ENCODE data around the gene FAM210B. TPM values are rescaled to one million over a fixed set of nuclear protein-coding genes. Genes with fewer than 3 reads are reported as not detected.

Gene FAM210B
- total and polyA plus RNA-seq, 10 donors, result 9.4 to 48.4 (median 27.9) TPM

GRCh38 chr20:56412949-56413348 is 54.2 kb downstream of the FAM210B start:
- Histone ChIP-seq H3K9me3 (no peaks in the 10 kb centered on the region), H3K4me3 (peak overlapping the region in 7 of 8 donors; percentile 30 to 67 (median 34)), H3K27me3 (replicated peaks in 1 of 7) (no peaks in the 10 kb centered on the region), H3K27ac (peak overlapping the region; percentile 71 to 92 (median 86)), H3K4me1 (peaks cover 18 to 94% (median 64%) of the 10 kb centered on the region in 6 donors), H3K36me3 (peaks cover 0 to 21% (median 5%) of the 10 kb centered on the region in 6 donors)
- DNase-seq, result no peak
- WGBS, 5 donors, result 84 to 93% (median 88%) methylated on average over 3 of the region's 3 CpGs
- TF ChIP-seq POLR2AphosphoS5 (IDR thresholded peaks at IDR 0.05), result no peak
- TF ChIP-seq CTCF (IDR thresholded peaks at IDR 0.05 in 8 of 11, conservative IDR thresholded peaks at IDR 0.05 in 3 of 11), result no peak
- no peak for TF ChIP-seq POLR2A (IDR thresholded peaks at IDR 0.05)
- intact Hi-C loops (cut with DNase I; ENCODE audit: low total_unique reads), result no loop called here

- Histone ChIP-seq H3K4me3 (peak overlapping the region in 2 of 8 donors; percentile 25 to 40), H3K36me3 (peaks cover 0 to 8% (median 0%) of the 10 kb centered on the region in 6 donors), H3K27ac (peak overlapping the region in 5 of 8 donors; percentile 33 to 90 (median 87)), H3K9me3 (no peaks in the 10 kb centered on the region), H3K4me1 (peaks cover 17 to 100% (median 64%) of the 10 kb centered on the region in 6 donors), H3K27me3 (replicated peaks in 1 of 7) (no peaks in the 10 kb centered on the region)
- intact Hi-C loops (cut with DNase I; ENCODE audit: low total_unique reads), result no loop called here
- DNase-seq, result no peak
- TF ChIP-seq CTCF (IDR thresholded peaks at IDR 0.05 in 8 of 11, conservative IDR thresholded peaks at IDR 0.05 in 3 of 11), result no peak
- no peak for TF ChIP-seq POLR2AphosphoS5 (IDR thresholded peaks at IDR 0.05)
- TF ChIP-seq POLR2A (IDR thresholded peaks at IDR 0.05), result no peak
- WGBS, 5 donors, result 70 to 80% (median 73%) methylated on average over 12 of the region's 12 CpGs
Measured at GRCh38 chr20:56414842-56415765, 56.3 kb downstream of the FAM210B start.

GRCh38 chr20:56417402-56417801 is 58.6 kb downstream of the FAM210B start:
- Histone ChIP-seq H3K4me1 (peaks cover 6 to 100% (median 60%) of the 10 kb centered on the region in 6 donors), H3K9me3 (no peaks in the 10 kb centered on the region), H3K36me3 (peaks cover 0 to 8% (median 0%) of the 10 kb centered on the region in 6 donors), H3K4me3 (peak overlapping the region in 1 of 8 donors; percentile 44), H3K27me3 (replicated peaks in 1 of 7) (no peaks in the 10 kb centered on the region), H3K27ac (peak overlapping the region in 7 of 8 donors; percentile 80 to 90 (median 85))
- WGBS, 5 donors, result 72 to 92% (median 76%) methylated on average over 7 of the region's 7 CpGs
- no peak for DNase-seq
- no peak for TF ChIP-seq POLR2A (IDR thresholded peaks at IDR 0.05)
- TF ChIP-seq POLR2AphosphoS5 (IDR thresholded peaks at IDR 0.05), result no peak
- no peak for TF ChIP-seq CTCF (IDR thresholded peaks at IDR 0.05 in 8 of 11, conservative IDR thresholded peaks at IDR 0.05 in 3 of 11)
- intact Hi-C loops (cut with DNase I; ENCODE audit: low total_unique reads), result no loop called here

- 72 to 81% (median 74%) methylated on average over 4 of the region's 4 CpGs for WGBS, 5 donors
- no peak for DNase-seq
- Histone ChIP-seq H3K9me3 (no peaks in the 10 kb centered on the region), H3K4me3 (peak overlapping the region in 1 of 8 donors; percentile 44), H3K36me3 (peaks cover 0 to 8% (median 0%) of the 10 kb centered on the region in 6 donors), H3K27ac (peak overlapping the region; percentile 66 to 90 (median 84)), H3K27me3 (replicated peaks in 1 of 7) (no peaks in the 10 kb centered on the region), H3K4me1 (peaks cover 6 to 100% (median 60%) of the 10 kb centered on the region in 6 donors)
- intact Hi-C loops (cut with DNase I; ENCODE audit: low total_unique reads), result no loop called here
- TF ChIP-seq POLR2AphosphoS5 (IDR thresholded peaks at IDR 0.05), result no peak
- TF ChIP-seq POLR2A (IDR thresholded peaks at IDR 0.05), result no peak
- TF ChIP-seq CTCF (IDR thresholded peaks at IDR 0.05 in 8 of 11, conservative IDR thresholded peaks at IDR 0.05 in 3 of 11), result no peak
Measured at GRCh38 chr20:56417911-56418310, 59.1 kb downstream of the FAM210B start.
